HepG2 (cell line): Measurements from ENCODE around the gene MACROD2. TPM values are rescaled to one million over a fixed set of nuclear protein-coding genes. Genes with fewer than 3 reads are reported as not detected.
A peak's percentile ranks its signal among the peaks of the same experiment; 100 is the strongest.

ENCODE experiments used
- BCL3 ChIP-seq: sonication (generic); formaldehyde crosslinking; IDR thresholded peaks from 2 replicates; pipeline ENCODE4 v1.5.1; 2020; ENCODE audit warnings: mild to moderate bottlenecking, missing genetic modification reagents, moderate library complexity
- CENPT ChIP-seq: sonication (generic); formaldehyde crosslinking; IDR thresholded peaks from 2 replicates; pipeline ENCODE4 v1.8.0; 2022; ENCODE audit warnings: low read depth, mild to moderate bottlenecking, moderate library complexity, missing genetic modification reagents
- LRRFIP1 ChIP-seq: sonication (generic); formaldehyde crosslinking; conservative IDR thresholded peaks from 2 replicates; pipeline ENCODE4 v1.4.0; 2020; ENCODE audit warnings: missing genetic modification reagents
- NFKB2 ChIP-seq: sonication (generic); formaldehyde crosslinking; IDR thresholded peaks from 2 replicates; pipeline ENCODE4 v1.4.0; 2020; ENCODE audit warnings: missing genetic modification reagents, borderline replicate concordance
- NR1H2 ChIP-seq: sonication (generic); formaldehyde crosslinking; IDR thresholded peaks from 2 replicates; pipeline ENCODE4 v1.8.1; 2022; ENCODE audit warnings: low read depth, missing genetic modification reagents, borderline replicate concordance
- SNAPC4 ChIP-seq: sonication (generic); formaldehyde crosslinking; IDR thresholded peaks from 2 replicates; pipeline ENCODE4 v1.4.0; 2020; ENCODE audit warnings: mild to moderate bottlenecking, missing genetic modification reagents
- TP53 ChIP-seq: sonication (generic); formaldehyde crosslinking; conservative IDR thresholded peaks from 2 replicates; pipeline ENCODE4 v1.4.0; 2020; ENCODE audit warnings: missing genetic modification reagents
- ZNF180 ChIP-seq: sonication (generic); formaldehyde crosslinking; IDR thresholded peaks from 2 replicates; pipeline ENCODE4 v1.4.0; 2020; ENCODE audit warnings: low read depth, missing genetic modification reagents, borderline replicate concordance
- polyA plus RNA-seq, 8 experiments: library from polyadenylated mRNA; depleted of rRNA in 3 of 8; stranded (reverse) in 7 of 8; unstranded in 1 of 8; fragments of >200 nt; fragmentation: Illumina TruSeq in 4 of 8; extraction: Trizol in 4 of 8; gene quantifications; 2 replicates each; pipeline versions ENCODE4 v1.2.1 to v1.2.3, GENCODE V29; 2011 to 2016; ENCODE audit warnings: low read depth in 4 of 8, missing spikeins in 1 of 8, mixed read lengths in 1 of 8; ENCODE audit not compliant: insufficient read depth in 1 of 8
- total RNA-seq, 5 experiments: library from RNA; depleted of rRNA; stranded (reverse); fragments of >200 nt; fragmentation: Illumina TruSeq; extraction: Trizol; gene quantifications; 2 replicates each; pipeline ENCODE4 v1.2.3, GENCODE V29; 2016; ENCODE audit warnings: low read depth in 1 of 5
- TF ChIP-seq, protein P1 (sequence below): fragments of 450-650 bp; IDR thresholded peaks from 2 replicates; pipeline ENCODE4 v1.6.1; 2017
- TF ChIP-seq, protein P2 (sequence below): sonication (generic); formaldehyde crosslinking; IDR thresholded peaks from 2 replicates; pipeline ENCODE4 v1.8.0; 2022; ENCODE audit warnings: mild to moderate bottlenecking, missing genetic modification reagents, moderate library complexity
- TF ChIP-seq, protein P3 (sequence below): sonication (generic); formaldehyde crosslinking; IDR thresholded peaks from 2 replicates; pipeline ENCODE4 v1.8.0; 2022; ENCODE audit warnings: missing genetic modification reagents, mild to moderate bottlenecking, borderline replicate concordance

The MACROD2 gene
- total and polyA plus RNA-seq, 2 of the 13 experiments (the other 11 are each of a cell fraction or from before 2014, with no cell fraction given), result 0.13 to 0.51 TPM

DNA sequence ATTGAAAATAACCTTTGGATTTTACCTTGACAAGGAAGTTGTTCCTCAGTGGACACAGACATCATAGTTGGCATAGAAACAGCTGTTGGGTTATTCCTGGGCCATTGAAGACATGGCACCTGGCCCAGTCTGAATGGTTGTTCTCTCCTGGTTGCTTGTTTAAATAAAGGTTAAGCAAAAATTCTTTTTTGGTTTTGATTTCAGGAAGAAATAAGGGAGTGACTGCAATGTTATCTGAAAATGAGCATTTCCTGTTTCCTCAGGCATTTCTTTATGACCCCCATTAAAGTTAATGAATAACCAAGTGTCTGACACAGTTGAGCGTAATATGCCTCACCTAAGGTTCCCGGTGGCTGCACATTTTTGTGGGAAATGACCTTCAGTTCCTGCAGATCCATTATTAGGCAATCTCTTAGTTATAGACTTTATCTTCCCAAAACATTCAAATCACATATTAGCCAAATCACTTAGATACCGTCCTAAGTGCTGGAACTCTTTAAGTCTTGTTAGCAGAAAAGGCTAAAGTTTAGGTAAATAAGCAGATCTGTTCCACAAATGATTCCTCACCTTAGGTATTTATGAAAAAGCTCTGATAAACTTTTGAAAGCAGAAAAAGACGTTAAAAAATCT, 990.8 kb downstream of the MACROD2 start (continued):
- no peak for TF ChIP-seq BCL3 (CRISPR knock-in tag)
- TF ChIP-seq, protein P1, sequence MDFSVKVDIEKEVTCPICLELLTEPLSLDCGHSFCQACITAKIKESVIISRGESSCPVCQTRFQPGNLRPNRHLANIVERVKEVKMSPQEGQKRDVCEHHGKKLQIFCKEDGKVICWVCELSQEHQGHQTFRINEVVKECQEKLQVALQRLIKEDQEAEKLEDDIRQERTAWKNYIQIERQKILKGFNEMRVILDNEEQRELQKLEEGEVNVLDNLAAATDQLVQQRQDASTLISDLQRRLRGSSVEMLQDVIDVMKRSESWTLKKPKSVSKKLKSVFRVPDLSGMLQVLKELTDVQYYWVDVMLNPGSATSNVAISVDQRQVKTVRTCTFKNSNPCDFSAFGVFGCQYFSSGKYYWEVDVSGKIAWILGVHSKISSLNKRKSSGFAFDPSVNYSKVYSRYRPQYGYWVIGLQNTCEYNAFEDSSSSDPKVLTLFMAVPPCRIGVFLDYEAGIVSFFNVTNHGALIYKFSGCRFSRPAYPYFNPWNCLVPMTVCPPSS, result no peak
- TF ChIP-seq, protein P2, sequence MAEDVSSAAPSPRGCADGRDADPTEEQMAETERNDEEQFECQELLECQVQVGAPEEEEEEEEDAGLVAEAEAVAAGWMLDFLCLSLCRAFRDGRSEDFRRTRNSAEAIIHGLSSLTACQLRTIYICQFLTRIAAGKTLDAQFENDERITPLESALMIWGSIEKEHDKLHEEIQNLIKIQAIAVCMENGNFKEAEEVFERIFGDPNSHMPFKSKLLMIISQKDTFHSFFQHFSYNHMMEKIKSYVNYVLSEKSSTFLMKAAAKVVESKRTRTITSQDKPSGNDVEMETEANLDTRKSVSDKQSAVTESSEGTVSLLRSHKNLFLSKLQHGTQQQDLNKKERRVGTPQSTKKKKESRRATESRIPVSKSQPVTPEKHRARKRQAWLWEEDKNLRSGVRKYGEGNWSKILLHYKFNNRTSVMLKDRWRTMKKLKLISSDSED (CRISPR knock-in tag), result no peak
- TF ChIP-seq LRRFIP1 (CRISPR knock-in tag), result no peak; the same call in 1 of the 2 replicates
- no peak for TF ChIP-seq TP53
- no peak for TF ChIP-seq NFKB2 (CRISPR knock-in tag)
- TF ChIP-seq CENPT (CRISPR knock-in tag), result no peak
- no peak for TF ChIP-seq ZNF180 (CRISPR knock-in tag)
- peak; percentile 62; the same call in 1 of the 2 replicates for TF ChIP-seq SNAPC4 (CRISPR knock-in tag)
- TF ChIP-seq, protein P3, sequence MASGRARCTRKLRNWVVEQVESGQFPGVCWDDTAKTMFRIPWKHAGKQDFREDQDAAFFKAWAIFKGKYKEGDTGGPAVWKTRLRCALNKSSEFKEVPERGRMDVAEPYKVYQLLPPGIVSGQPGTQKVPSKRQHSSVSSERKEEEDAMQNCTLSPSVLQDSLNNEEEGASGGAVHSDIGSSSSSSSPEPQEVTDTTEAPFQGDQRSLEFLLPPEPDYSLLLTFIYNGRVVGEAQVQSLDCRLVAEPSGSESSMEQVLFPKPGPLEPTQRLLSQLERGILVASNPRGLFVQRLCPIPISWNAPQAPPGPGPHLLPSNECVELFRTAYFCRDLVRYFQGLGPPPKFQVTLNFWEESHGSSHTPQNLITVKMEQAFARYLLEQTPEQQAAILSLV, result no peak
- no peak for TF ChIP-seq NR1H2
